WTC11 (cell line): ENCODE measurements around the gene KRCC1. TPM values are rescaled to one million over a fixed set of nuclear protein-coding genes. Genes with fewer than 3 reads are reported as not detected.

ENCODE experiments used
- ATAC-seq: fragments of 200-7000 bp; cut with Tn5 transposase; 2 replicates; pipeline ENCODE4 v1.10.0; 2021; ENCODE audit warnings: mild to moderate bottlenecking, moderate library complexity
- CTCF ChIA-PET: fragments of 300-600 bp; sonication (Branson Sonifier 250); formaldehyde crosslinking; loops from one replicate; lab custom pipeline; 2021; ENCODE audit warnings: antibody characterized with exemption; lab: Charles Lee
- POLR2A ChIA-PET: fragments of 350-600 bp; sonication (Branson Sonifier 250); formaldehyde crosslinking; loops from one replicate; lab custom pipeline; 2021; ENCODE audit warnings: antibody characterized with exemption; lab: Charles Lee
- DNase-seq: peaks from one replicate; pipeline ENCODE4 v3.0.0; 2021; ENCODE audit warnings: low spot score
- H3K27ac Mint-ChIP-seq: 2 replicates; pipeline ENCODE4 v1.8.0; 2021; ENCODE audit warnings: mixed read lengths
- H3K27me3 Mint-ChIP-seq: 2 replicates; pipeline ENCODE4 v1.8.0; 2021; ENCODE audit warnings: low read depth, mild to moderate bottlenecking, moderate library complexity, mixed read lengths
- H3K36me3 Mint-ChIP-seq: 2 replicates; pipeline ENCODE4 v1.8.0; 2021; ENCODE audit warnings: mixed read lengths
- H3K4me1 Mint-ChIP-seq: 2 replicates; pipeline ENCODE4 v1.8.0; 2022; ENCODE audit warnings: mixed read lengths
- H3K4me3 Mint-ChIP-seq: 2 replicates; pipeline ENCODE4 v1.8.0; 2021; ENCODE audit warnings: mild to moderate bottlenecking, moderate library complexity, mixed read lengths
- H3K9me3 Mint-ChIP-seq: 2 replicates; pipeline ENCODE4 v1.8.0; 2021; ENCODE audit warnings: mixed read lengths
- CREB1 ChIP-seq: sonication (generic); formaldehyde crosslinking; IDR thresholded peaks from 2 replicates; pipeline ENCODE4 v1.8.0; 2023; ENCODE audit warnings: mild to moderate bottlenecking, missing genetic modification reagents
- CREM ChIP-seq: sonication (generic); formaldehyde crosslinking; IDR thresholded peaks from 2 replicates; pipeline ENCODE4 v1.8.1; 2022; ENCODE audit warnings: mild to moderate bottlenecking, missing genetic modification reagents, moderate library complexity
- E2F1 ChIP-seq: sonication (generic); formaldehyde crosslinking; IDR thresholded peaks from 2 replicates; pipeline ENCODE4 v1.8.0; 2022; ENCODE audit warnings: mild to moderate bottlenecking, missing genetic modification reagents
- ELF4 ChIP-seq: sonication (generic); formaldehyde crosslinking; IDR thresholded peaks from 2 replicates; pipeline ENCODE4 v1.8.1; 2022; ENCODE audit warnings: low read depth, mild to moderate bottlenecking, moderate library complexity, missing genetic modification reagents
- ESRRA ChIP-seq: sonication (generic); formaldehyde crosslinking; IDR thresholded peaks from 2 replicates; pipeline ENCODE4 v1.8.1; 2022; ENCODE audit warnings: mild to moderate bottlenecking, missing genetic modification reagents, borderline replicate concordance
- ETV6 ChIP-seq: sonication (generic); formaldehyde crosslinking; IDR thresholded peaks from 2 replicates; pipeline ENCODE4 v1.8.1; 2022; ENCODE audit warnings: mild to moderate bottlenecking, missing genetic modification reagents
- FOXP1 ChIP-seq: sonication (generic); formaldehyde crosslinking; IDR thresholded peaks from 2 replicates; pipeline ENCODE4 v1.8.0; 2022; ENCODE audit warnings: missing genetic modification reagents, mild to moderate bottlenecking, moderate library complexity, borderline replicate concordance
- GABPB1 ChIP-seq: sonication (generic); formaldehyde crosslinking; IDR thresholded peaks from 2 replicates; pipeline ENCODE4 v1.8.1; 2023; ENCODE audit warnings: mild to moderate bottlenecking, missing genetic modification reagents
- GRHL2 ChIP-seq: fragments of 250-450 bp; sonication (Bioruptor Pico); IDR thresholded peaks from 2 replicates; pipeline ENCODE4 v1.8.0; 2022; ENCODE audit warnings: mild to moderate bottlenecking, moderate library complexity; ENCODE audit not compliant: insufficient replicate concordance, severe bottlenecking
- IRF1 ChIP-seq: sonication (generic); formaldehyde crosslinking; IDR thresholded peaks from 2 replicates; pipeline ENCODE4 v1.8.0; 2023; ENCODE audit warnings: missing genetic modification reagents
- KAT7 ChIP-seq: sonication (generic); formaldehyde crosslinking; IDR thresholded peaks from 2 replicates; pipeline ENCODE4 v1.8.1; 2023; ENCODE audit warnings: missing genetic modification reagents, mild to moderate bottlenecking, borderline replicate concordance
- NR2C2 ChIP-seq: sonication (generic); formaldehyde crosslinking; IDR thresholded peaks from 2 replicates; pipeline ENCODE4 v1.8.0; 2022; ENCODE audit warnings: mild to moderate bottlenecking, missing genetic modification reagents
- PRRX2 ChIP-seq: fragments of 250-450 bp; sonication (Bioruptor Pico); IDR thresholded peaks from 2 replicates; pipeline ENCODE4 v1.8.0; 2021; ENCODE audit warnings: mild to moderate bottlenecking
- RORB ChIP-seq: fragments of 250-450 bp; sonication (Bioruptor Pico); IDR thresholded peaks from 2 replicates; pipeline ENCODE4 v1.9.0; 2021; ENCODE audit warnings: mild to moderate bottlenecking
- SMAD4 ChIP-seq: sonication (generic); formaldehyde crosslinking; IDR thresholded peaks from 2 replicates; pipeline ENCODE4 v1.8.0; 2022; ENCODE audit warnings: mild to moderate bottlenecking, missing genetic modification reagents
- SP1 ChIP-seq: sonication (generic); formaldehyde crosslinking; conservative IDR thresholded peaks from 2 replicates; pipeline ENCODE4 v1.8.1; 2022; ENCODE audit warnings: missing genetic modification reagents
- TEAD1 ChIP-seq: sonication (generic); formaldehyde crosslinking; IDR thresholded peaks from 2 replicates; pipeline ENCODE4 v1.8.0; 2022; ENCODE audit warnings: mild to moderate bottlenecking, missing genetic modification reagents
- USF1 ChIP-seq: sonication (generic); formaldehyde crosslinking; IDR thresholded peaks from 2 replicates; pipeline ENCODE4 v1.8.0; 2022; ENCODE audit warnings: mild to moderate bottlenecking, missing genetic modification reagents
- ZNF138 ChIP-seq: sonication (generic); formaldehyde crosslinking; conservative IDR thresholded peaks from 2 replicates; pipeline ENCODE4 v1.8.1; 2022; ENCODE audit warnings: mild to moderate bottlenecking, moderate library complexity, missing genetic modification reagents
- ZNF281 ChIP-seq: sonication (generic); formaldehyde crosslinking; IDR thresholded peaks from 2 replicates; pipeline ENCODE4 v1.8.0; 2023; ENCODE audit warnings: mild to moderate bottlenecking, missing genetic modification reagents
- ZNF396 ChIP-seq: fragments of 250-450 bp; sonication (Bioruptor Pico); IDR thresholded peaks from 2 replicates; pipeline ENCODE4 v1.8.0; 2021; ENCODE audit warnings: mild to moderate bottlenecking, moderate library complexity, borderline replicate concordance
- ZNF416 ChIP-seq: fragments of 250-450 bp; sonication (Bioruptor Pico); IDR thresholded peaks from 2 replicates; pipeline ENCODE4 v1.9.0; 2021; ENCODE audit warnings: mild to moderate bottlenecking, inconsistent platforms
- total RNA-seq: library from RNA; stranded (reverse); gene quantifications from 3 replicates; pipeline ENCODE4 v1.2.3, GENCODE V29; 2021
- TF ChIP-seq, protein P1 (sequence below): sonication (generic); formaldehyde crosslinking; IDR thresholded peaks from 2 replicates; pipeline ENCODE4 v1.8.1; 2022; ENCODE audit warnings: low read depth, mild to moderate bottlenecking, moderate library complexity, missing genetic modification reagents, borderline replicate concordance
- TF ChIP-seq, protein P2 (sequence below): sonication (generic); formaldehyde crosslinking; IDR thresholded peaks from 2 replicates; pipeline ENCODE4 v1.8.1; 2022; ENCODE audit warnings: mild to moderate bottlenecking, moderate library complexity, missing genetic modification reagents

KRCC1 gene
- total RNA-seq, 1 experiment from 2014 or later, result 7.6 TPM

DNA sequence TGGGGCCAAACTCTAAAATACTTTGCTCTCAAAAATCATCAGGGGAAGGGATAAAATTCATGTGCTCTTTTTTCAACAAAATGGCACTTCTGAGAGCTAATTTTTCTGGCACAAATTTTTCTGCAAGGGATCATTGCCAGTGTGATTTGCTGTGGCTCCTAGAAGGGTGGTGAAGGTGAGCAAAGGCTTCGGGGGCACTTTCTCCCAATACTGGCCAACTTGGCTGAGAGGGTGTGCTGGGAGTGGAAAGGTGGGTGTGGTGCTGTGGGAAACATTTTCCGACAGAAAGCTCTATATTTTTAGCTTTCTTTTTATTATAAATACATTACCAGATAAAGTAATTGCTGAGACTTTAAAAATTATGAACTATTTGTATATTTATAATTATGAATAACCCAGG is 12.5 kb upstream of the KRCC1 start:
- peaks cover 2% of the 10 kb centered on the region for H3K9me3 Mint-ChIP-seq
- TF ChIP-seq ZNF281 (CRISPR knock-in tag), result no peak
- no peak for TF ChIP-seq SMAD4 (CRISPR knock-in tag)
- no peak for TF ChIP-seq E2F1 (CRISPR knock-in tag)
- no peak for TF ChIP-seq GRHL2 (CRISPR knock-in tag)
- no peak for TF ChIP-seq USF1 (CRISPR knock-in tag)
- no peak for TF ChIP-seq FOXP1 (CRISPR knock-in tag)
- no peak for TF ChIP-seq KAT7 (CRISPR knock-in tag)
- TF ChIP-seq ZNF416 (CRISPR knock-in tag), result no peak
- no peak for TF ChIP-seq CREB1 (CRISPR knock-in tag)
- TF ChIP-seq TEAD1 (CRISPR knock-in tag), result no peak
- no peak for TF ChIP-seq ZNF138 (CRISPR knock-in tag)
- no peak for TF ChIP-seq IRF1 (CRISPR knock-in tag)
- no peak for TF ChIP-seq PRRX2 (CRISPR knock-in tag)
- no peak for TF ChIP-seq ELF4 (CRISPR knock-in tag)
- no peak for TF ChIP-seq ETV6 (CRISPR knock-in tag)
- TF ChIP-seq ESRRA (CRISPR knock-in tag), result no peak
- TF ChIP-seq, protein P1, sequence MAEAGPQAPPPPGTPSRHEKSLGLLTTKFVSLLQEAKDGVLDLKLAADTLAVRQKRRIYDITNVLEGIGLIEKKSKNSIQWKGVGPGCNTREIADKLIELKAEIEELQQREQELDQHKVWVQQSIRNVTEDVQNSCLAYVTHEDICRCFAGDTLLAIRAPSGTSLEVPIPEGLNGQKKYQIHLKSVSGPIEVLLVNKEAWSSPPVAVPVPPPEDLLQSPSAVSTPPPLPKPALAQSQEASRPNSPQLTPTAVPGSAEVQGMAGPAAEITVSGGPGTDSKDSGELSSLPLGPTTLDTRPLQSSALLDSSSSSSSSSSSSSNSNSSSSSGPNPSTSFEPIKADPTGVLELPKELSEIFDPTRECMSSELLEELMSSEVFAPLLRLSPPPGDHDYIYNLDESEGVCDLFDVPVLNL (CRISPR knock-in tag), result no peak
- ATAC-seq (no peak), DNase-seq (no peak)
- peaks cover 2% of the 10 kb centered on the region; the same call in 1 of the 2 replicates for H3K36me3 Mint-ChIP-seq
- H3K4me3 Mint-ChIP-seq, result no peak overlapping the region
- ChIA-PET POLR2A (no interaction called here), CTCF (interaction anchor here (1.3 kb wide), 1 partner anchor 8 kb away, joined by 5 read pairs; no protein-coding TSS in a partner anchor)
- no peak overlapping the region for H3K27ac Mint-ChIP-seq
- H3K4me1 Mint-ChIP-seq, result peaks cover 24% of the 10 kb centered on the region
- no peaks in the 10 kb centered on the region for H3K27me3 Mint-ChIP-seq

GRCh38 chr2:88067598-88067997 is 12.0 kb upstream of the KRCC1 start, which contains the start of gene SMYD1:
Gene SMYD1, plus strand, starts transcription at chr2:88067825. Its CDS starts 40 bp downstream, at chr2:88067865.
- ATAC-seq (no peak), DNase-seq (no peak)
- H3K4me1 Mint-ChIP-seq, result peaks cover 24% of the 10 kb centered on the region
- H3K9me3 Mint-ChIP-seq, result no peaks in the 10 kb centered on the region
- CTCF ChIA-PET, result interaction anchor here (1.5 kb wide), 1 partner anchor 92 kb away, joined by 6 read pairs; no protein-coding TSS in a partner anchor
- POLR2A ChIA-PET, result no interaction called here
- H3K27me3 Mint-ChIP-seq, result no peaks in the 10 kb centered on the region
- TF ChIP-seq RORB (CRISPR knock-in tag) (no peak), ZNF396 (CRISPR knock-in tag) (no peak), CREM (CRISPR knock-in tag) (no peak), NR2C2 (no peak), SP1 (CRISPR knock-in tag) (no peak), GABPB1 (CRISPR knock-in tag) (no peak)
- TF ChIP-seq, protein P2, sequence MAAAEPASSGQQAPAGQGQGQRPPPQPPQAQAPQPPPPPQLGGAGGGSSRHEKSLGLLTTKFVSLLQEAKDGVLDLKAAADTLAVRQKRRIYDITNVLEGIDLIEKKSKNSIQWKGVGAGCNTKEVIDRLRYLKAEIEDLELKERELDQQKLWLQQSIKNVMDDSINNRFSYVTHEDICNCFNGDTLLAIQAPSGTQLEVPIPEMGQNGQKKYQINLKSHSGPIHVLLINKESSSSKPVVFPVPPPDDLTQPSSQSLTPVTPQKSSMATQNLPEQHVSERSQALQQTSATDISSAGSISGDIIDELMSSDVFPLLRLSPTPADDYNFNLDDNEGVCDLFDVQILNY, result no peak
- H3K27ac Mint-ChIP-seq, result no peak within 1 kb of the TSS
- H3K36me3 Mint-ChIP-seq, result no peaks in the 10 kb centered on the region
- H3K4me3 Mint-ChIP-seq, result no peak within 1 kb of the TSS
